OCI-LY7 (cell line): ENCODE measurements around the gene MRPL47. TPM values are rescaled to one million over a fixed set of nuclear protein-coding genes. Genes with fewer than 3 reads are reported as not detected.
A peak's percentile ranks its signal among the peaks of the same experiment; 100 is the strongest.

ENCODE experiments used
- BruUV-seq: library from RNA; stranded (reverse); fragments of 400-500 nt; replicated peaks from 2 replicates; lab custom pipeline; 2021; lab: Mats Ljungman, UMichigan
- CTCF ChIA-PET: fragments of 300-600 bp; sonication (Branson Sonifier 250); formaldehyde crosslinking; loops from one replicate; lab custom pipeline; 2022; ENCODE audit warnings: antibody characterized with exemption; ENCODE audit not compliant: unreplicated experiment; lab: Charles Lee
- POLR2A ChIA-PET: fragments of 300-600 bp; sonication (Branson Sonifier 250); formaldehyde crosslinking; loops from one replicate; lab custom pipeline; 2022; ENCODE audit warnings: antibody characterized with exemption; lab: Charles Lee
- DNase-seq: peaks from one replicate; pipeline ENCODE4 v3.0.0-alpha.2; 2015; ENCODE audit warnings: low spot score
- H2AFZ ChIP-seq: fragments of 200-600 bp; sonication (generic), shearing (Covaris generic); 2 replicates; pipeline ENCODE4 v1.6.1; 2014; ENCODE audit warnings: mild to moderate bottlenecking, antibody characterized with exemption, low read length, moderate library complexity
- H3K27ac ChIP-seq: fragments of 200-600 bp; sonication (generic); 2 replicates; pipeline ENCODE4 v1.5.1; 2014; ENCODE audit warnings: mixed run types, low read depth, mild to moderate bottlenecking, moderate library complexity, low read length, inconsistent platforms; ENCODE audit not compliant: poor library complexity, severe bottlenecking
- H3K36me3 ChIP-seq: fragments of 200-600 bp; sonication (generic); 2 replicates; pipeline ENCODE4 v1.6.1; 2014; ENCODE audit warnings: mild to moderate bottlenecking, antibody characterized with exemption, low read length, moderate library complexity, mixed read lengths; ENCODE audit not compliant: insufficient read depth
- H3K4me1 ChIP-seq: fragments of 200-600 bp; sonication (generic); 2 replicates; pipeline ENCODE4 v1.5.1; 2014; ENCODE audit warnings: mild to moderate bottlenecking, low read length; ENCODE audit not compliant: insufficient read depth, poor library complexity, severe bottlenecking
- H3K4me2 ChIP-seq: fragments of 200-600 bp; sonication (generic); 2 replicates; pipeline ENCODE4 v1.6.1; 2014; ENCODE audit warnings: mild to moderate bottlenecking, low read length
- H3K4me3 ChIP-seq: fragments of 200-600 bp; sonication (generic); 2 replicates; pipeline ENCODE4 v1.5.1; 2014; ENCODE audit warnings: mild to moderate bottlenecking, low read depth, low read length; ENCODE audit not compliant: poor library complexity, severe bottlenecking
- H3K79me2 ChIP-seq: fragments of 200-600 bp; sonication (generic); 2 replicates; pipeline ENCODE4 v1.6.1; 2016; ENCODE audit warnings: low read depth, mild to moderate bottlenecking, low read length, moderate library complexity, mixed read lengths; ENCODE audit not compliant: insufficient read depth
- H3K9me2 ChIP-seq: fragments of 200-600 bp; sonication (generic); 2 replicates; pipeline ENCODE4 v1.6.1; 2016; ENCODE audit warnings: mild to moderate bottlenecking, low read length, mixed read lengths; ENCODE audit not compliant: insufficient read depth
- H3K9me3 ChIP-seq: fragments of 200-600 bp; sonication (generic); 2 replicates; pipeline ENCODE4 v1.6.1; 2014; ENCODE audit warnings: mild to moderate bottlenecking, mixed run types, low read length, mixed read lengths
- H4K20me1 ChIP-seq: fragments of 200-600 bp; sonication (generic); 2 replicates; pipeline ENCODE4 v1.6.1; 2014; ENCODE audit warnings: mild to moderate bottlenecking, antibody characterized with exemption, low read length, moderate library complexity, mixed read lengths; ENCODE audit not compliant: insufficient read depth
- EZH2phosphoT487 ChIP-seq: fragments of 200-600 bp; sonication (generic); IDR thresholded peaks from 2 replicates; pipeline ENCODE4 v1.6.1; 2018; ENCODE audit warnings: low read depth, borderline replicate concordance, mild to moderate bottlenecking, mixed run types, antibody characterized with exemption, low read length, moderate library complexity, mixed read lengths
- intact Hi-C: fragments of 100-400 bp; cut with micrococcal nuclease; formaldehyde crosslinking; loops from one replicate; pipeline ENCODE4 v1.10.0; 2022; ENCODE audit not compliant: unreplicated experiment
- total RNA-seq, 2 experiments: library from RNA; depleted of rRNA in 1 of 2; stranded (reverse); fragments of >200 nt in 1 of 2; shearing (Covaris generic) in 1 of 2; gene quantifications; 2 replicates each; pipeline ENCODE4 v1.2.3, GENCODE V29; 2014 to 2022
- TF ChIP-seq, protein P1 (sequence below): fragments of 200-600 bp; sonication (generic); conservative IDR thresholded peaks from 2 replicates; pipeline ENCODE4 v1.5.1; 2014; ENCODE audit warnings: mild to moderate bottlenecking, antibody characterized with exemption, low read length, moderate library complexity, mixed read lengths

MRPL47 gene
- total RNA-seq, 2 experiments from 2014 or later, result 25.9 to 47.2 TPM

GRCh38 chr3:179610066-179610465 is 5.6 kb upstream of the MRPL47 start:
- no peak overlapping the region for H2AFZ ChIP-seq
- no peak for DNase-seq
- no peaks in the 10 kb centered on the region for H3K9me2 ChIP-seq
- ChIA-PET CTCF (no interaction called here), POLR2A (interaction anchor here (0.7 to 2.3 kb wide), 3 partner anchors 45 to 258 kb away, joined by 3 to 10 read pairs (median 3); no protein-coding TSS in a partner anchor)
- BruUV-seq, result no TSS peak
- H3K4me3 ChIP-seq, result no peak overlapping the region
- intact Hi-C loops, result no loop called here
- H4K20me1 ChIP-seq, result no peaks in the 10 kb centered on the region
- H3K79me2 ChIP-seq, result peaks cover 67% of the 10 kb centered on the region
- H3K27ac ChIP-seq, result no peak overlapping the region
- H3K4me2 ChIP-seq, result no peak overlapping the region
- peaks cover 29% of the 10 kb centered on the region for H3K36me3 ChIP-seq
- H3K9me3 ChIP-seq, result no peaks in the 10 kb centered on the region
- TF ChIP-seq, protein P1, sequence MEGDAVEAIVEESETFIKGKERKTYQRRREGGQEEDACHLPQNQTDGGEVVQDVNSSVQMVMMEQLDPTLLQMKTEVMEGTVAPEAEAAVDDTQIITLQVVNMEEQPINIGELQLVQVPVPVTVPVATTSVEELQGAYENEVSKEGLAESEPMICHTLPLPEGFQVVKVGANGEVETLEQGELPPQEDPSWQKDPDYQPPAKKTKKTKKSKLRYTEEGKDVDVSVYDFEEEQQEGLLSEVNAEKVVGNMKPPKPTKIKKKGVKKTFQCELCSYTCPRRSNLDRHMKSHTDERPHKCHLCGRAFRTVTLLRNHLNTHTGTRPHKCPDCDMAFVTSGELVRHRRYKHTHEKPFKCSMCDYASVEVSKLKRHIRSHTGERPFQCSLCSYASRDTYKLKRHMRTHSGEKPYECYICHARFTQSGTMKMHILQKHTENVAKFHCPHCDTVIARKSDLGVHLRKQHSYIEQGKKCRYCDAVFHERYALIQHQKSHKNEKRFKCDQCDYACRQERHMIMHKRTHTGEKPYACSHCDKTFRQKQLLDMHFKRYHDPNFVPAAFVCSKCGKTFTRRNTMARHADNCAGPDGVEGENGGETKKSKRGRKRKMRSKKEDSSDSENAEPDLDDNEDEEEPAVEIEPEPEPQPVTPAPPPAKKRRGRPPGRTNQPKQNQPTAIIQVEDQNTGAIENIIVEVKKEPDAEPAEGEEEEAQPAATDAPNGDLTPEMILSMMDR, result no peak
- TF ChIP-seq EZH2phosphoT487, result no peak
- H3K4me1 ChIP-seq, result peaks cover 53% of the 10 kb centered on the region

DNA sequence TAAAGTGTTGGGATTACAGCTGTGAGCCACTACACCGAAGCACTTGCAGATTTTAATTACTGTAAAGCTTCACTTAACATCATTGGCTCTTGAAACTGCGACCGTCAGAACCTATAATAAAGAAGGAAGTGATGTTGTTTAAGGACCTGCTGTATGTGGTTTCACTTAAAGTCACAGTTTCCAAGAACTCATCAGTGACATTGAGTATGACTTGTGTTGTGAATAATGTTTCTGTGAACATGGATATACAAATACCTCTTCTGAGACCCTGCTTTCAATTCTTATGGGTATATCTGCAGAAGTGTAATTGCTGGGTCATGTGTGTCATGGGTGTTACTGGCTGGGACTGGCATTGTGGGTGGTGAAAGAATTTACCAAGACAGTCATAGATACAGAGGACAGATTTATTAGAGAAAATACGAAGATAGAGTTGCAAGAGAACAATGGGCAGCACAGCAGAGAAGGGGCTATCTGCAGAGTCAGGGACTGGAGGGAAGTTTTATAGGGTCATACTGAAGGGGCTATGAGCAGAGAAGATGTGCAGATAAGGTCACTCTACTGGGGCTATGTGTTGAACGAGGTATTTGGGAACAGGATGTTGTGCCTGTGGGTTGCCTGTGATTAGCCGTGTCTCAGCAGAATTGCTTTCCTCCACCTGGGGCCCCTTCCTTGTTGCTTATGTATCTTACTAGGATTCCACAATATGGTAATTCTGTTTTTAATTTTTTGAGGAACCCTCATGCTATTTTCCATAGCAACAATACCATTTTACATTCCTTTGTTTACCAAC is 4.7 kb upstream of the MRPL47 start:
- H3K27ac ChIP-seq, result peak overlapping the region; percentile 63
- peak overlapping the region; percentile 65 for H3K4me2 ChIP-seq
- no peaks in the 10 kb centered on the region for H4K20me1 ChIP-seq
- peak overlapping the region; percentile 45 for H3K4me3 ChIP-seq
- no peaks in the 10 kb centered on the region for H3K9me2 ChIP-seq
- TF ChIP-seq, protein P1, result no peak
- TF ChIP-seq EZH2phosphoT487, result no peak
- no peaks in the 10 kb centered on the region for H3K9me3 ChIP-seq
- peaks cover 74% of the 10 kb centered on the region for H3K79me2 ChIP-seq
- H2AFZ ChIP-seq, result 0 out of 2 replicates have a peak overlapping the region, but pooled peaks have one; percentile 22
- DNase-seq, result peak; percentile 61
- CTCF ChIA-PET, result no interaction called here
- POLR2A ChIA-PET, result interaction anchor here (0.7 to 2.3 kb wide), 7 partner anchors 10 to 257 kb away, joined by 3 to 10 read pairs (median 3); no protein-coding TSS in a partner anchor
- H3K4me1 ChIP-seq, result peaks cover 53% of the 10 kb centered on the region
- no TSS peak for BruUV-seq
- intact Hi-C loops, result no loop called here
- peaks cover 29% of the 10 kb centered on the region for H3K36me3 ChIP-seq
